Measurements from ENCODE around the gene ABR.

ABR gene

GRCh38 chr17:1181753-1182137 lies 2.0 kb upstream of the ABR start:
- Histone ChIP-seq H3K36me3 (ENCODE audit: control insufficient read depth, low read depth, low read length) (no peaks in the 10 kb centered on the region), H3K4me3 (ENCODE audit: low read length) (peak overlapping the region; percentile 9), H3K9ac (ENCODE audit: low read length) (no peak overlapping the region), H3K27me3 (ENCODE audit: control insufficient read depth, insufficient read depth, low read length) (peaks cover 46% of the 10 kb centered on the region), H3K27ac (ENCODE audit: low read length) (no peak overlapping the region), H3K4me1 (ENCODE audit: control insufficient read depth, low read depth, low read length) (peaks cover 6% of the 10 kb centered on the region), H3K9me3 (ENCODE audit: control insufficient read depth, low read depth, low read length) (no peaks in the 10 kb centered on the region)

DNA sequence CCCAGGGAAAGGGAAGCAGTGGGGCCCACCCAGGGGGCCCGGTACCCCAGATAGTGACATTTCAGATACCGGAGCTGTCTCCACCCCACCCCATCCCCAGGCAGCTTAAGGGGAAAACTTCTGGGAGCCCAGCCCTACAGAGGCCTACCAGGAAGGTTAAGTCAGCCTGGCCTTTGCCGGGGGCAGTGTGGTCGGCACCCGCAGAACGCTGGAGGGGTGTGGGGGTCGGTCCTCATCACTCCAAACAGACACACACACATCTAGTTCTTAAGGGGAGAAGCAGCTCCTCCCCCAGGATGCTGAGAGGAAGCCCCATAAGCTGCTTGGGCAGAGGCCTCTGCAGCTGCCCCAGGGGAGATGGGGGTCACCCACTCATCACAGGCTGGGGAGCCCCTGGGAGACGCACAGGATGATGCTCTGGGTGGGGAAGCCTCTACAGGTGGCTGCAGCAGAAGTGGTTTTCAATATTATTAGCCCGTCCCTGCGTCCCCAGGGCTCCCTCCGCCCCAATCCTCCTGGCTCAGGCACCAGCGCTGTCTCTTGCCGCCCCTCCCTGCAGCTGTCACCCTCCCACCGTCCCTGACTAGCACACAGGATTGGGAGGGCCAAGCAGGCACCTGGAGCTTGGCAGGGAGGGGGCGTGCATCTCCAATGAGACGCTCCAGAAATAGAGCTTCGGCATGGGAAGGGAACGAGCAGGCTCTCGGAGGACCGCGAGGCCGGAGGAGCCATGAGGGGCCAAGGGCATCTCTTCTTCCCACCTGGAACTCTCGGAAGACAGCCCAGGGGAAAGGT lies 1.4 kb upstream of the ABR start:
- Histone ChIP-seq H3K4me1 (ENCODE audit: control insufficient read depth, low read depth, low read length) (peaks cover 6% of the 10 kb centered on the region), H3K36me3 (ENCODE audit: control insufficient read depth, low read depth, low read length) (no peaks in the 10 kb centered on the region), H3K9ac (ENCODE audit: low read length) (no peak overlapping the region), H3K27me3 (ENCODE audit: control insufficient read depth, insufficient read depth, low read length) (peaks cover 46% of the 10 kb centered on the region), H3K9me3 (ENCODE audit: control insufficient read depth, low read depth, low read length) (no peaks in the 10 kb centered on the region), H3K4me3 (ENCODE audit: low read length) (peak overlapping the region; percentile 9), H3K27ac (ENCODE audit: low read length) (no peak overlapping the region)

DNA sequence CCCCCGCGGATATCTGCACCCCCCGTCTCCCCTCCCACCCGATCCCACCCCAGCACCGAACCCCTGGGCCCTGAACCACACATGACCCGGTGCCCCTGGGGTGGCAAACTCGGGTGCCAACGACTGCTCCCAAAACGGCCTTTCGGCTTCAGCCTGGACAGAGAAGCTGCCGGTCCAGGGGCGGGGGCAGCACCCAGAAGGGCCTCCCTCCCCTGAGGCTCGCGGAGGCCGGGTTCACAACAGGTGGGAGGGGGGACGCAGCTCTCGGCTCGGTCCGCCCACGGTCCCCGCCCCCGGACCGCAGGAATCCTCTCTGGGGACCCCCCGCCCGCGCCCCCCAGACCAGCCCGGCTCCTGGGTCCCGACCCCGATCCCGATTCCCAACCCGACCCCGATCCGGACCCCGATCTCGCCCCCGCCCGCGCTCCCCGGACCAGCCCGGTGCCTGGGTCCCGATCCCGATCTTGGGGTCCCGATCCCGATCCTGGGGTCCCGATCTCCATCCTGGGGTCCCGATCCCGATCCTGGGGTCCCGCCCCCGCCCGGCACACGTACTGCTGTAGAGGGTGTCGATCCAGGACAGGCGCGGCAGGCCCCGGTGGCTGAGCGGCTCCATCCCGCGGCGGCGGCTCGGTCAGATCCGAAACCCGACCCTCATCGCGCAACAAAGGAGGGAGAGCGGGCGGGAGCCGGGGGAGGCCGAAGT lies 516 bp downstream of the ABR start:
- Histone ChIP-seq H3K9me3 (ENCODE audit: control insufficient read depth, low read depth, low read length) (no peaks in the 10 kb centered on the region), H3K9ac (ENCODE audit: low read length) (peak overlapping the region; percentile 48), H3K4me1 (ENCODE audit: control insufficient read depth, low read depth, low read length) (peaks cover 6% of the 10 kb centered on the region), H3K27me3 (ENCODE audit: control insufficient read depth, insufficient read depth, low read length) (peaks cover 46% of the 10 kb centered on the region), H3K36me3 (ENCODE audit: control insufficient read depth, low read depth, low read length) (no peaks in the 10 kb centered on the region), H3K4me3 (ENCODE audit: low read length) (peak overlapping the region; percentile 64), H3K27ac (ENCODE audit: low read length) (no peak overlapping the region)

DNA sequence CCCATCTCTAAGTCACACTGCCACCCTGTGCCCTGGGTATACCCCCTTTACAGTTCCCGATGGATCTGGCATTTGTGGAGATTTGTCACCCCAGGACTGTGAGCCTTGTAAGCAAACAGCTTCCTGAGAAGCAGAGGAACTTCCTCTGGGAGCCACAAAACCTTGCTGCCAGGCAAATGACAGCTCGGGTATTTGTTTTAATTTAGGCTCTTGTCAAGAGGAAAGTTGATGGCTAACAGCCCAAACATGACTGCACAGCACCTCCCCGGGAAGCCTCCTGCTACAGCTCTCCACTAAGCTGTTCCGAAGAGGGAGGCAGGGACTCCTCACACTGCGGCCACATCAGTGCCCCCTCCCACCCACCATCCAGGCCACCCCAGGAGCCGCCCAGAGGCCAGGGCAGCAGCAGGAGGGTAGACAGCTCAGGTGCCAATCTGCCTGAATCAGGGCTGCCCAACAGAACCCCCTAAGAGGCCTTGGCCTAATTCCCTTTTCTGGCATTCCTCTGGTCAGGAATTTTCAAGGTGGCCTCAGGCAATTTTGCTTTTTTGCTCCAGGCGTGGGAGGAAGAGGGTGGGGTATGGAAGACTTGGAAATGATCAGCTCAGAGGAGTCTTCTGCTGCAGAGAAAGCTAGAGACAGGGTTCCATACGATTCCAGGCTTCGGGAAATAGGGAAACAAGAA lies 2.6 kb downstream of the ABR start:
- no peak overlapping the region for H3K4me3 ChIP-seq (ENCODE audit: low read length)
- H3K4me1 ChIP-seq (ENCODE audit: control insufficient read depth, low read depth, low read length) = peaks cover 6% of the 10 kb centered on the region
- H3K9me3 ChIP-seq (ENCODE audit: control insufficient read depth, low read depth, low read length) = no peaks in the 10 kb centered on the region
- H3K36me3 ChIP-seq (ENCODE audit: control insufficient read depth, low read depth, low read length) = no peaks in the 10 kb centered on the region
- H3K27ac ChIP-seq (ENCODE audit: low read length) = no peak overlapping the region
- no peak overlapping the region for H3K9ac ChIP-seq (ENCODE audit: low read length)
- H3K27me3 ChIP-seq (ENCODE audit: control insufficient read depth, insufficient read depth, low read length) = peaks cover 38% of the 10 kb centered on the region

DNA sequence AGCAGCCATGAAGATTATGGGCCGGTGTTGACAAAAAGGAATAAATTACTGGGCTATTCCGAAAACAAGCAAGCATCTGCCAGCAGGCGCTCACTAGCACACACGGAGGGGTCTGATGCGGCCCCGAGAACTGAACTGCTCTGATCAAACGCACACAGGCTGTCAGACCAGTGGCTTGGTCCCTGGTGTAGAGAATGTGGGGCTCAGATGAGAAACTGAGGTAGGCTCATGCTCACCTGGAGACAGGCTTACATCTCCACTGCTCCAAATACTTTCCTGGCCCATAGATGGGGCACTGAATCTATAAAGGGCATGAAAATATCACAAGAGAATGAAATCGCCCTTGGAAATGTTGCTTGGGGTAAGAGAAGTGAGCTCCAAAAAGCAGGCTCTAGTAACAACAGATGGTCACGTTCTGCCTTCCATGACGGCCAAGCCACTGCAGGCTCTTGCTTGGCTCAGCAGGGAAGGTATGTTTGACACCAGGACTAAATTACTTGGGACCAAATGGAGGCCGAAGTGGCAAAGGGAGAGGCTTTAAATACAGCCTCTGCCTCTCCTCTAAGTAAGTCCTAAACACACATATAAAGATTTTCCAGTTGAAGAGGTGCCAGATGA lies 5.4 kb downstream of the ABR start:
- Histone ChIP-seq H3K9me3 (ENCODE audit: control insufficient read depth, low read depth, low read length) (no peaks in the 10 kb centered on the region), H3K4me3 (ENCODE audit: low read length) (no peak overlapping the region), H3K27me3 (ENCODE audit: control insufficient read depth, insufficient read depth, low read length) (peaks cover 16% of the 10 kb centered on the region), H3K4me1 (ENCODE audit: control insufficient read depth, low read depth, low read length) (peaks cover 3% of the 10 kb centered on the region), H3K27ac (ENCODE audit: low read length) (no peak overlapping the region), H3K36me3 (ENCODE audit: control insufficient read depth, low read depth, low read length) (no peaks in the 10 kb centered on the region), H3K9ac (ENCODE audit: low read length) (no peak overlapping the region)

- Histone ChIP-seq H3K9ac (ENCODE audit: low read length) (no peak overlapping the region), H3K4me3 (ENCODE audit: low read length) (no peak overlapping the region), H3K9me3 (ENCODE audit: control insufficient read depth, low read depth, low read length) (no peaks in the 10 kb centered on the region), H3K27ac (ENCODE audit: low read length) (no peak overlapping the region), H3K36me3 (ENCODE audit: control insufficient read depth, low read depth, low read length) (no peaks in the 10 kb centered on the region), H3K27me3 (ENCODE audit: control insufficient read depth, insufficient read depth, low read length) (peaks cover 12% of the 10 kb centered on the region), H3K4me1 (ENCODE audit: control insufficient read depth, low read depth, low read length) (peaks cover 3% of the 10 kb centered on the region)
Measured at GRCh38 chr17:1173432-1174262, 6.1 kb downstream of the ABR start.

GRCh38 chr17:1171953-1172352 lies 7.8 kb downstream of the ABR start:
- no peaks in the 10 kb centered on the region for H3K9me3 ChIP-seq (ENCODE audit: control insufficient read depth, low read depth, low read length)
- H3K4me3 ChIP-seq (ENCODE audit: low read length) = no peak overlapping the region
- no peak overlapping the region for H3K27ac ChIP-seq (ENCODE audit: low read length)
- H3K4me1 ChIP-seq (ENCODE audit: control insufficient read depth, low read depth, low read length) = no peaks in the 10 kb centered on the region
- no peaks in the 10 kb centered on the region for H3K27me3 ChIP-seq (ENCODE audit: control insufficient read depth, insufficient read depth, low read length)
- H3K36me3 ChIP-seq (ENCODE audit: control insufficient read depth, low read depth, low read length) = no peaks in the 10 kb centered on the region
- H3K9ac ChIP-seq (ENCODE audit: low read length) = no peak overlapping the region

DNA sequence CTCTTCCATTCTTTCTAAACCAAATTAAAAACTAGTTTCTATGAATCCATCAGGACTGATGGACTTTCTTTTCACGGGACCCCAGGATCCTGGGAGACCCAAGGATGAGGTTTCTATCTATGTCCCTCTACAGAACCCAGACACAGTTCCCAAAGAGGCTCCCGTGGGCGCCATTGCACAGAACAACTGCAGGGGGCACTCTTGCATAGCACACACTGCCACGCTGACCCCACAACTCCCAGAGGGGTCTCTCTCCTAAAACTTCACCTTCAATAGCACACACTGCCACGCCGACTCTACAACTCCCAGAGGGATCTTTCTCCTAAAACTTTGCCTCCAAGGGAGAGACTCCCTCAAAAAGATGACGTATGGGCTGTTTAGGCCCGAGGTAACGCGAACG lies 9.0 kb downstream of the ABR start:
- Histone ChIP-seq H3K9me3 (ENCODE audit: control insufficient read depth, low read depth, low read length) (no peaks in the 10 kb centered on the region), H3K36me3 (ENCODE audit: control insufficient read depth, low read depth, low read length) (no peaks in the 10 kb centered on the region), H3K9ac (ENCODE audit: low read length) (no peak overlapping the region), H3K27ac (ENCODE audit: low read length) (no peak overlapping the region), H3K27me3 (ENCODE audit: control insufficient read depth, insufficient read depth, low read length) (no peaks in the 10 kb centered on the region), H3K4me1 (ENCODE audit: control insufficient read depth, low read depth, low read length) (no peaks in the 10 kb centered on the region), H3K4me3 (ENCODE audit: low read length) (no peak overlapping the region)

DNA sequence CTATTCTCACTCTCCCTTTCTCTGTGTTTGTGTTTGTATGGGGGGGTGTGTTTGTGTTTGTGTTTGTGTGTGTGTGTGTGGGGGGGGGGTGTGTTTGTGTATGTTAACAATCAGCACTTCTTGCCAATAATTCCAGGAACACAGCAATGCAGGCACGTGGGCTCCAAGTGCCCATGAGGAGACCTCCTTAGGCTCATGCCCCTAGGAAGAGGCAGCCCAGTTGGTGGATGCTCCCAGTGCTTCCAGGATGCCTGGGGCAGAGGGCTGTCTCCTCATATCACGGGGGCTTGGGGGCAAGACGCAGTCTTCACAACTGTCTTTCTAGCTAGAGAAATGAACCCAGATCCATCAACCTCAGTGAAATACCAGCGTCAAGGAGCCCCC lies 9.9 kb downstream of the ABR start:
- Histone ChIP-seq H3K4me3 (ENCODE audit: low read length) (no peak overlapping the region), H3K27ac (ENCODE audit: low read length) (no peak overlapping the region)

DNA sequence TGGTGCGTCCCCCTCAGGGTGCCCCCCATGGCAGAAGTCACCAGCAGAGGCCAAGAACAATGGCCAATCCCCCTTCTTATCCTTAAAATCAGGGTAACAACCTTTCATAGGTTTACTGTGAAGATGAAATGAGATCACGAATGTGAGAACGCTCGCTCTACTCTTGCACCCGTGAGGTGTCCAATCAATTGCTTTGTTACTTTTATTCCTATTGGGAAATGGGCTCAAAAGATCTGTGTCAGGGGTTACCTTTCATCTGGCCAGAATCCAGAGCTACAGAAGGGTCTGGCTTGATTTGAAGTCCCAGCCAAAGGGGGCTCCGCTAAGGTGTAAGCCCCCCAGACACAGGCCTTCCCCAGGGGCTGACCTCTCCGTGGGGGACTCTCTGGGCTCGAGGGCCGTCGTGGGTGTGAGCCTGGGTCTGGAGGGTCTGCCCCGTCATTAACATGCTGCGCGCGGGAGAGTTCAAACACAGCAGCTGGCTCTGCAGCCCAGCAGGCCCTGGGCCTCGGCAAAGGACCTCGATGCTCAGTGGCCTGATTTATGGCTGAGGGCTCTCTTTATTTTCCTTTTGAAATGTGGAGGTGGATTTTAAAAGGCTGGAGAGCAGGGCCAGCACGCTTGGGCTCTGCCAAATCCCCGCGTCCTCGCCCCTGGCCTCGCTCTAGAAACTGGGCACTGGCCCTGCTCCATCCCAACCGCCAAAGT lies 10.4 kb downstream of the ABR start:
- Histone ChIP-seq H3K4me3 (ENCODE audit: low read length) (no peak overlapping the region), H3K27ac (ENCODE audit: low read length) (no peak overlapping the region), H3K9me3 (ENCODE audit: control insufficient read depth, low read depth, low read length) (no peaks in the 10 kb centered on the region), H3K36me3 (ENCODE audit: control insufficient read depth, low read depth, low read length) (no peaks in the 10 kb centered on the region), H3K4me1 (ENCODE audit: control insufficient read depth, low read depth, low read length) (no peaks in the 10 kb centered on the region), H3K27me3 (ENCODE audit: control insufficient read depth, insufficient read depth, low read length) (no peaks in the 10 kb centered on the region), H3K9ac (ENCODE audit: low read length) (no peak overlapping the region)

More for the DNA sequence above, 9.9 kb downstream of the ABR start:
- Histone ChIP-seq H3K9me3 (ENCODE audit: control insufficient read depth, low read depth, low read length) (no peaks in the 10 kb centered on the region), H3K4me1 (ENCODE audit: control insufficient read depth, low read depth, low read length) (no peaks in the 10 kb centered on the region), H3K27me3 (ENCODE audit: control insufficient read depth, insufficient read depth, low read length) (no peaks in the 10 kb centered on the region), H3K36me3 (ENCODE audit: control insufficient read depth, low read depth, low read length) (no peaks in the 10 kb centered on the region), H3K9ac (ENCODE audit: low read length) (no peak overlapping the region)

Data from iPS-18a (cell line).